Panc1 (cell line): ENCODE measurements around the gene SHROOM3.

Experiments
- CTCF ChIP-seq: fragments of 450-650 bp; IDR thresholded peaks from 2 replicates; pipeline ENCODE4 v1.5.1; 2017; ENCODE audit warnings: mild to moderate bottlenecking
- TCF7L2 ChIP-seq: IDR thresholded peaks from 2 replicates; pipeline ENCODE4 v1.6.1; 2011; ENCODE audit warnings: mild to moderate bottlenecking, low read depth, low read length, inconsistent platforms

DNA sequence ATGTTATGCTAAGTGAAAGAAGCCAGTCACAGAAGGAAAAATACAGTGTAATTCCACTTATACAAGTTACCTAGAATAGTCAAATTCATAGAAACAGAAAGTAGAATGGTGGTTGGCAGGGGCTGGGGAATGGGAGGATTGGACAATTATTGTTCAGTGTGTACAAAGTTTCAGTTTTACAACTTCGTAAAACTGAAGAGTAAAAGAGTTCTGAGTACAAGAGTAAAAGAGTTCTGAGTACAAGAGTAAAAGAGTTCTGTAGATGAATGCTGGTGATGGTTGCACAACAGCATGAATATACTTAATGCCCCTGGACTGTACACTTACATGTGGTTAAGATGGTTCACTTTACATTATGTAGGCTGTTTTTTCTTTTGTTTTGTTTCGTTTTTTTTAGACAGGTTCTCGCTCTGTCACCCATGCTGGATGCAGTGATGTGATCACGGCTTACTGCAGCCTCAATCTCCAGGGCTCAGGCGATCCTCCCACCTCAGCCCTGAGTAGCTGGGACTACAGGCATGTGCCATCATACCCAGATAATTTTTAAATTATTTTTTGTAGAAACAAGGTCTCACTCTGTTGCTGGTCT is 232.0 kb downstream of the SHROOM3 start:
- TF ChIP-seq CTCF (no peak), TCF7L2 (no peak)
